ENCODE measurements around the gene MRPS30.

GRCh38 chr5:44801992-44802391, 6.8 kb upstream of the MRPS30 start:
- no peak for TF ChIP-seq EZH2 (IDR thresholded peaks at IDR 0.05)
- no peak for TF ChIP-seq CTCF (IDR thresholded peaks at IDR 0.05)
